IMR-90 (cell line): Measurements from ENCODE around the gene EPB41L3. TPM values are rescaled to one million over a fixed set of nuclear protein-coding genes. Genes with fewer than 3 reads are reported as not detected.

Experiments used
- ATAC-seq: fragments of 200-7000 bp; cut with Tn5 transposase; 2 replicates; pipeline ENCODE4 v1.9.1; 2020; ENCODE audit warnings: low read depth, mild to moderate bottlenecking, moderate library complexity
- BruUV-seq: library from RNA; stranded (reverse); fragments of 400-500 nt; replicated peaks from 2 replicates; lab custom pipeline; 2021; lab: Mats Ljungman, UMichigan
- CTCF ChIA-PET: fragments of 300-600 bp; formaldehyde crosslinking; extraction: SDS; loops from one replicate; lab custom pipeline; 2021; ENCODE audit warnings: antibody characterized with exemption; lab: Yijun Ruan, JAX
- POLR2A ChIA-PET: fragments of 300-600 bp; sonication (Branson Sonifier 250); formaldehyde crosslinking; loops from one replicate; lab custom pipeline; 2022; ENCODE audit warnings: antibody characterized with exemption; ENCODE audit not compliant: unreplicated experiment; lab: Charles Lee
- DNase-seq: peaks from one replicate; pipeline ENCODE4 v3.0.0; 2013
- H2AFZ ChIP-seq: replicated peaks from 2 replicates; pipeline ENCODE3; 2013; ENCODE audit warnings: low read length, mild to moderate bottlenecking; ENCODE audit not compliant: poor library complexity
- H2AK5ac ChIP-seq: 2 replicates; pipeline ENCODE4 v1.6.1; 2013; ENCODE audit warnings: low read depth, low read length, inconsistent platforms
- H2AK9ac ChIP-seq: replicated peaks from 2 replicates; pipeline ENCODE3; 2013; ENCODE audit warnings: mild to moderate bottlenecking, low read depth, low read length, moderate library complexity; ENCODE audit not compliant: poor library complexity
- H2BK120ac ChIP-seq: 2 replicates; pipeline ENCODE4 v1.6.1; 2013; ENCODE audit warnings: low read depth, low read length, inconsistent platforms
- H2BK15ac ChIP-seq: 3 replicates; pipeline ENCODE4 v1.6.1; 2013; ENCODE audit warnings: low read depth, low read length, inconsistent platforms
- H2BK20ac ChIP-seq: 2 replicates; pipeline ENCODE4 v1.6.1; 2013; ENCODE audit warnings: low read depth, mild to moderate bottlenecking, inconsistent platforms, low read length, moderate library complexity
- H2BK5ac ChIP-seq: 2 replicates; pipeline ENCODE4 v1.6.1; 2013; ENCODE audit warnings: mild to moderate bottlenecking, low read depth, low read length, inconsistent platforms; ENCODE audit not compliant: poor library complexity, severe bottlenecking
- H3K14ac ChIP-seq: replicated peaks from 2 replicates; pipeline ENCODE4 v1.6.1; 2013; ENCODE audit warnings: low read depth, low read length, inconsistent platforms
- H3K18ac ChIP-seq: 2 replicates; pipeline ENCODE4 v1.6.1; 2013; ENCODE audit warnings: low read depth, low read length, control low read depth
- H3K23ac ChIP-seq: 2 replicates; pipeline ENCODE4 v1.6.1; 2013; ENCODE audit warnings: low read depth, low read length, inconsistent platforms
- H3K27ac ChIP-seq: 2 replicates; pipeline ENCODE4 v1.5.1; 2013; ENCODE audit warnings: mild to moderate bottlenecking, control low read depth, low read length; ENCODE audit not compliant: insufficient read depth
- H3K27me3 ChIP-seq: 2 replicates; pipeline ENCODE4 v1.6.1; 2013; ENCODE audit warnings: low read length; ENCODE audit not compliant: control insufficient read depth, insufficient read depth
- H3K36me3 ChIP-seq: 2 replicates; pipeline ENCODE4 v1.6.1; 2013; ENCODE audit warnings: low read length, mixed read lengths; ENCODE audit not compliant: control insufficient read depth, insufficient read depth
- H3K4ac ChIP-seq: 2 replicates; pipeline ENCODE4 v1.6.1; 2013; ENCODE audit warnings: low read depth, low read length, inconsistent platforms
- H3K4me1 ChIP-seq: 2 replicates; pipeline ENCODE4 v1.6.1; 2013; ENCODE audit warnings: low read length, mixed read lengths; ENCODE audit not compliant: control insufficient read depth, insufficient read depth
- H3K4me2 ChIP-seq: 2 replicates; pipeline ENCODE4 v1.6.1; 2013; ENCODE audit warnings: low read depth, mild to moderate bottlenecking, control low read depth, low read length, moderate library complexity
- H3K4me3 ChIP-seq: 2 replicates; pipeline ENCODE4 v1.5.1; 2013; ENCODE audit warnings: low read depth, mild to moderate bottlenecking, control low read depth, low read length, moderate library complexity; ENCODE audit not compliant: insufficient read depth
- H3K56ac ChIP-seq: 2 replicates; pipeline ENCODE4 v1.6.1; 2013; ENCODE audit warnings: low read length, inconsistent platforms; ENCODE audit not compliant: insufficient read depth; ENCODE audit errors: extremely low read depth
- H3K79me1 ChIP-seq, 2 experiments: 2 replicates each; pipeline ENCODE4 v1.6.1; 2013; ENCODE audit warnings: low read length in 2 of 2, inconsistent platforms in 1 of 2, low read depth in 1 of 2
- H3K9ac ChIP-seq: 2 replicates; pipeline ENCODE4 v1.6.1; 2013; ENCODE audit warnings: low read depth, low read length, control low read depth
- H3K9me1 ChIP-seq: 2 replicates; pipeline ENCODE4 v1.6.1; 2013; ENCODE audit warnings: low read length, inconsistent platforms; ENCODE audit not compliant: insufficient read depth
- H3K9me3 ChIP-seq: 2 replicates; pipeline ENCODE4 v1.6.1; 2013; ENCODE audit warnings: low read length; ENCODE audit not compliant: control insufficient read depth, insufficient read depth
- H4K20me1 ChIP-seq: 2 replicates; pipeline ENCODE4 v1.6.1; 2013; ENCODE audit warnings: low read length, inconsistent platforms; ENCODE audit not compliant: insufficient read depth
- H4K5ac ChIP-seq: 2 replicates; pipeline ENCODE4 v1.6.1; 2013; ENCODE audit warnings: mild to moderate bottlenecking, low read depth, low read length, control low read depth
- H4K8ac ChIP-seq, 2 experiments: 2 replicates each; pipeline ENCODE4 v1.6.1; 2013; ENCODE audit warnings: low read depth in 2 of 2, low read length in 2 of 2, control low read depth in 1 of 2, inconsistent platforms in 1 of 2
- H4K91ac ChIP-seq: 2 replicates; pipeline ENCODE4 v1.6.1; 2013; ENCODE audit warnings: low read depth, low read length, inconsistent platforms; ENCODE audit not compliant: insufficient read depth
- BHLHE40 ChIP-seq: fragments of 150-350 bp; IDR thresholded peaks from 2 replicates; pipeline ENCODE4 v1.6.1; 2016; ENCODE audit warnings: mild to moderate bottlenecking, low read depth, low read length
- CEBPB ChIP-seq: IDR thresholded peaks from 2 replicates; pipeline ENCODE4 v1.6.1; 2012; ENCODE audit warnings: low read depth, low read length, improper control_type of control experiment
- CHD1 ChIP-seq: IDR thresholded peaks from 2 replicates; pipeline ENCODE4 v1.6.1; 2012; ENCODE audit warnings: low read depth, low read length, improper control_type of control experiment
- CTCF ChIP-seq: conservative IDR thresholded peaks from 2 replicates; pipeline ENCODE4 v1.5.1; 2012; ENCODE audit warnings: mild to moderate bottlenecking, low read depth, low read length, improper control_type of control experiment
- FOS ChIP-seq: fragments of 150-350 bp; IDR thresholded peaks from 2 replicates; pipeline ENCODE4 v1.6.1; 2016; ENCODE audit warnings: low read depth, low read length
- MAFK ChIP-seq: IDR thresholded peaks from 2 replicates; pipeline ENCODE4 v1.6.1; 2012; ENCODE audit warnings: low read depth, low read length, improper control_type of control experiment
- MAZ ChIP-seq: IDR thresholded peaks from 2 replicates; pipeline ENCODE4 v1.6.1; 2012; ENCODE audit warnings: low read depth, mild to moderate bottlenecking, low read length, improper control_type of control experiment, moderate library complexity, borderline replicate concordance
- MXI1 ChIP-seq: IDR thresholded peaks from 2 replicates; pipeline ENCODE4 v1.6.1; 2012; ENCODE audit warnings: low read depth, mild to moderate bottlenecking, low read length, moderate library complexity, borderline replicate concordance
- NFE2L2 ChIP-seq: fragments of 150-350 bp; IDR thresholded peaks from 2 replicates; pipeline ENCODE4 v1.6.1; 2016; ENCODE audit warnings: low read depth, mild to moderate bottlenecking, low read length
- POLR2A ChIP-seq: IDR thresholded peaks from 2 replicates; pipeline ENCODE4 v1.6.1; 2012; ENCODE audit warnings: mild to moderate bottlenecking, low read depth, low read length
- RAD21 ChIP-seq: IDR thresholded peaks from 2 replicates; pipeline ENCODE4 v1.6.1; 2012; ENCODE audit warnings: low read length, improper control_type of control experiment
- RCOR1 ChIP-seq: IDR thresholded peaks from 2 replicates; pipeline ENCODE4 v1.6.1; 2012; ENCODE audit warnings: mild to moderate bottlenecking, low read length, improper control_type of control experiment; ENCODE audit not compliant: insufficient replicate concordance
- RFX5 ChIP-seq: IDR thresholded peaks from 2 replicates; pipeline ENCODE4 v1.8.0; 2012; ENCODE audit warnings: low read depth, mild to moderate bottlenecking, low read length, moderate library complexity
- USF2 ChIP-seq: fragments of 150-350 bp; IDR thresholded peaks from 2 replicates; pipeline ENCODE4 v1.6.1; 2017; ENCODE audit warnings: mild to moderate bottlenecking, antibody characterized with exemption, low read length, low read depth
- WGBS, 2 experiments: methylation state at CpG; one replicate each; pipeline versions ENCODE4 v1.1.5 to v1.1.7; 2013; ENCODE audit warnings: missing lambda C conversion rate in 2 of 2; ENCODE audit not compliant: insufficient read length in 1 of 2; ENCODE audit errors: extremely low coverage in 2 of 2; 5-methylcytosine and 5-hydroxymethylcytosine counted together
- dilution Hi-C: fragments of 300-500 bp; cut with HindIII; formaldehyde crosslinking; loops from one replicate; pipeline ENCODE4 v1.14.3; 2018; ENCODE audit warnings: low sequenced_read_pairs; ENCODE audit not compliant: unreplicated experiment
- in situ Hi-C: fragments of 300-500 bp; cut with MboI; formaldehyde crosslinking; loops from 3 replicates; pipeline ENCODE4 v1.14.3; 2019; ENCODE audit warnings: low sequenced_read_pairs, inconsistent platforms, mixed read lengths
- intact Hi-C: fragments of 100-400 bp; cut with micrococcal nuclease; formaldehyde crosslinking; loops from 2 replicates; pipeline ENCODE4 v1.10.0; 2022
- polyA plus RNA-seq, 3 experiments: library from polyadenylated mRNA; depleted of rRNA; stranded (reverse); fragments of >200 nt; gene quantifications; 2 replicates each; pipeline ENCODE4 v1.2.3, GENCODE V29; 2012; ENCODE audit warnings: low replicate concordance in 1 of 3
- total RNA-seq: library from RNA; depleted of rRNA; stranded (reverse); fragments of >200 nt; gene quantifications from 2 replicates; pipeline ENCODE4 v1.2.3, GENCODE V29; 2012

EPB41L3 gene
- total and polyA plus RNA-seq, 2 of the 4 experiments (the other 2 are of a cell fraction): 36.6 to 70.3 TPM

GRCh38 chr18:5582849-5583681 lies 39.3 kb upstream of the EPB41L3 start (continued):
- TF ChIP-seq RCOR1: no peak

GRCh38 chr18:5582076-5582475 lies 38.3 kb upstream of the EPB41L3 start:
- H3K27me3 ChIP-seq: no peaks in the 10 kb centered on the region
- H3K18ac ChIP-seq: no peak overlapping the region
- intact Hi-C loops: no loop called here
- no peak overlapping the region for H3K4me3 ChIP-seq
- ChIA-PET CTCF (no interaction called here), POLR2A (no interaction called here)
- H2BK20ac ChIP-seq: no peak overlapping the region
- H4K91ac ChIP-seq: no peak overlapping the region
- no peaks in the 10 kb centered on the region for H3K36me3 ChIP-seq
- DNase-seq (peak; percentile 68), ATAC-seq (peak; percentile 77)
- peak overlapping the region; percentile 5 for H2AK9ac ChIP-seq
- H3K23ac ChIP-seq: no peak overlapping the region
- H3K9ac ChIP-seq: no peak overlapping the region
- H4K5ac ChIP-seq: no peak overlapping the region
- no peak overlapping the region; a peak in 1 of 4 replicates for H4K8ac ChIP-seq
- H3K14ac ChIP-seq: no peak overlapping the region
- peak overlapping the region; percentile 45; the same call in 1 of the 2 replicates for H2BK120ac ChIP-seq
- BruUV-seq: no TSS peak
- H3K9me1 ChIP-seq: no peaks in the 10 kb centered on the region
- no peak overlapping the region for H2BK15ac ChIP-seq
- no peaks in the 10 kb centered on the region for H3K79me1 ChIP-seq
- peak overlapping the region; percentile 40 for H2AFZ ChIP-seq
- no peak overlapping the region for H3K27ac ChIP-seq
- peaks cover 9% of the 10 kb centered on the region for H3K4me1 ChIP-seq
- 0 out of 2 replicates have a peak overlapping the region, but pooled peaks have one; percentile 21 for H3K56ac ChIP-seq
- dilution Hi-C loops: no loop called here
- WGBS, 2 experiments: no CpG with 5 or more reads among the region's 5 CpGs
- no peaks in the 10 kb centered on the region for H4K20me1 ChIP-seq
- H3K4me2 ChIP-seq: no peak overlapping the region; the same call in 1 of the 2 replicates
- in situ Hi-C loops: no loop called here
- peak overlapping the region; percentile 58 for H2BK5ac ChIP-seq
- no peaks in the 10 kb centered on the region for H3K9me3 ChIP-seq
- no peak overlapping the region for H2AK5ac ChIP-seq
- H3K4ac ChIP-seq: 0 out of 2 replicates have a peak overlapping the region, but pooled peaks have one; percentile 3
- TF ChIP-seq USF2 (no peak), RFX5 (no peak), CHD1 (no peak), RCOR1 (no peak), POLR2A (no peak), BHLHE40 (no peak), CEBPB (no peak), MXI1 (no peak), CTCF (no peak), MAFK (no peak), NFE2L2 (no peak), RAD21 (no peak), MAZ (no peak), FOS (no peak)
